Nucleus accumbens (tissue), 56 donors: Measurements from ENCODE around the gene INF2.

Experiments
- DNase-seq, 56 donors: peaks; one replicate each; lab custom pipeline; 2025; lab: John Stamatoyannopoulos, UW

Gene INF2

GRCh38 chr14:104673481-104673880 is 15.9 kb upstream of the INF2 start:
- DNase-seq, result no peak

GRCh38 chr14:104675447-104675846 is 14.0 kb upstream of the INF2 start:
- DNase-seq, result no peak

- no peak for DNase-seq
Observed at GRCh38 chr14:104676130-104676693, 13.2 kb upstream of the INF2 start.

GRCh38 chr14:104676694-104677511 is 12.5 kb upstream of the INF2 start:
- peak in 1 of 56 donors; percentile 54 for DNase-seq

GRCh38 chr14:104677512-104678332 is 11.7 kb upstream of the INF2 start:
- DNase-seq, result peak in 46 of 56 donors; percentile 38 to 89 (median 77)

GRCh38 chr14:104678346-104678745 is 11.1 kb upstream of the INF2 start:
- DNase-seq, result peak in 4 of 56 donors; percentile 63 to 77 (median 71)

- DNase-seq, result peak in 40 of 56 donors; percentile 37 to 85 (median 67)
Observed at GRCh38 chr14:104678901-104679705, 10.3 kb upstream of the INF2 start.

- peak in 32 of 56 donors; percentile 36 to 92 (median 70) for DNase-seq
Observed at GRCh38 chr14:104680056-104680805, 9.2 kb upstream of the INF2 start.

GRCh38 chr14:104680806-104681688 is 8.4 kb upstream of the INF2 start:
- peak in 53 of 56 donors; percentile 33 to 92 (median 82) for DNase-seq

GRCh38 chr14:104681689-104682074 is 7.7 kb upstream of the INF2 start:
- peak in 51 of 56 donors; percentile 19 to 90 (median 73) for DNase-seq

- DNase-seq, result no peak
Observed at GRCh38 chr14:104682107-104682593, 7.3 kb upstream of the INF2 start.

GRCh38 chr14:104683653-104684448 is 5.6 kb upstream of the INF2 start:
- no peak for DNase-seq

- DNase-seq, result no peak
Observed at GRCh38 chr14:104684449-104684821, 5.0 kb upstream of the INF2 start.

- DNase-seq, result no peak
Observed at GRCh38 chr14:104685216-104685997, 4.0 kb upstream of the INF2 start.

GRCh38 chr14:104685998-104686610 is 3.3 kb upstream of the INF2 start:
- DNase-seq, result no peak
